H9 (cell line): ENCODE data around the gene CARD8. TPM values are rescaled to one million over a fixed set of nuclear protein-coding genes. Genes with fewer than 3 reads are reported as not detected.

Experiments
- DNase-seq: peaks from one replicate; pipeline ENCODE4 v3.0.0-alpha.2; 2017
- H2AFZ ChIP-seq: one replicate; pipeline ENCODE4 v1.6.1; 2013; ENCODE audit warnings: mild to moderate bottlenecking, low read length, control low read depth, moderate library complexity
- H2AK5ac ChIP-seq: 2 replicates; pipeline ENCODE4 v1.6.1; 2013; ENCODE audit warnings: low read length, control low read depth, mixed read lengths; ENCODE audit not compliant: insufficient read length
- H2BK120ac ChIP-seq: one replicate; pipeline ENCODE4 v1.6.1; 2013; ENCODE audit warnings: low read depth, mild to moderate bottlenecking, low read length, control low read depth, inconsistent platforms; ENCODE audit not compliant: poor library complexity, severe bottlenecking
- H2BK12ac ChIP-seq: 2 replicates; pipeline ENCODE4 v1.6.1; 2013; ENCODE audit warnings: low read length, control low read depth, mixed read lengths, low read depth; ENCODE audit not compliant: insufficient read length
- H2BK15ac ChIP-seq: 2 replicates; pipeline ENCODE4 v1.6.1; 2013; ENCODE audit warnings: low read depth, low read length, control low read depth
- H2BK20ac ChIP-seq: one replicate; pipeline ENCODE4 v1.6.1; 2013; ENCODE audit warnings: low read depth, mild to moderate bottlenecking, low read length, control low read depth, inconsistent platforms; ENCODE audit not compliant: poor library complexity, severe bottlenecking
- H2BK5ac ChIP-seq: 2 replicates; pipeline ENCODE4 v1.6.1; 2013; ENCODE audit warnings: low read length, control low read depth, mixed read lengths; ENCODE audit not compliant: insufficient read length
- H3K14ac ChIP-seq: 2 replicates; pipeline ENCODE4 v1.6.1; 2013; ENCODE audit warnings: low read length, control low read depth; ENCODE audit not compliant: insufficient read depth
- H3K18ac ChIP-seq: 2 replicates; pipeline ENCODE4 v1.6.1; 2013; ENCODE audit warnings: low read depth, mild to moderate bottlenecking, mixed read lengths, low read length, control low read depth; ENCODE audit not compliant: insufficient read length
- H3K23ac ChIP-seq: 2 replicates; pipeline ENCODE4 v1.6.1; 2013; ENCODE audit warnings: low read length, control low read depth, mixed read lengths, low read depth; ENCODE audit not compliant: insufficient read length
- H3K23me2 ChIP-seq: 2 replicates; pipeline ENCODE4 v1.6.1; 2013; ENCODE audit warnings: low read depth, mild to moderate bottlenecking, mixed read lengths, low read length, control low read depth; ENCODE audit not compliant: insufficient read length, poor library complexity, severe bottlenecking
- H3K27ac ChIP-seq: 2 replicates; pipeline ENCODE4 v1.5.1; 2013; ENCODE audit warnings: low read length, control low read depth, mixed read lengths, low read depth; ENCODE audit not compliant: insufficient read length
- H3K27me3 ChIP-seq: 2 replicates; pipeline ENCODE4 v1.6.1; 2013; ENCODE audit warnings: low read length, control low read depth, inconsistent platforms; ENCODE audit not compliant: insufficient read depth
- H3K4ac ChIP-seq: 2 replicates; pipeline ENCODE4 v1.6.1; 2013; ENCODE audit warnings: low read depth, mild to moderate bottlenecking, control low read depth, inconsistent platforms, low read length, moderate library complexity
- H3K4me1 ChIP-seq: 2 replicates; pipeline ENCODE4 v1.6.1; 2013; ENCODE audit warnings: low read length, control low read depth, inconsistent platforms; ENCODE audit not compliant: insufficient read depth
- H3K4me2 ChIP-seq: 2 replicates; pipeline ENCODE4 v1.6.1; 2013; ENCODE audit warnings: low read length, control low read depth, mixed read lengths; ENCODE audit not compliant: insufficient read length, insufficient read depth
- H3K56ac ChIP-seq: 2 replicates; pipeline ENCODE4 v1.6.1; 2013; ENCODE audit warnings: low read depth, mild to moderate bottlenecking, mixed read lengths, low read length, control low read depth; ENCODE audit not compliant: insufficient read length
- H3K79me1 ChIP-seq: 2 replicates; pipeline ENCODE4 v1.6.1; 2013; ENCODE audit warnings: low read depth, mild to moderate bottlenecking, moderate library complexity, low read length, control low read depth, inconsistent platforms; ENCODE audit not compliant: insufficient read depth, poor library complexity, severe bottlenecking
- H3K79me2 ChIP-seq: 2 replicates; pipeline ENCODE4 v1.6.1; 2013; ENCODE audit warnings: low read length, control low read depth, inconsistent platforms; ENCODE audit not compliant: insufficient read depth
- H3K9ac ChIP-seq: 2 replicates; pipeline ENCODE4 v1.6.1; 2013; ENCODE audit warnings: low read length, control low read depth, mixed read lengths; ENCODE audit not compliant: insufficient read length; ENCODE audit errors: extremely low read depth
- H3K9me3 ChIP-seq: one replicate; pipeline ENCODE4 v1.6.1; 2013; ENCODE audit warnings: low read depth, low read length, inconsistent platforms; ENCODE audit not compliant: control insufficient read depth
- H3T11ph ChIP-seq: one replicate; pipeline ENCODE4 v1.6.1; 2013; ENCODE audit warnings: mild to moderate bottlenecking, low read length, control low read depth, inconsistent platforms
- H4K20me1 ChIP-seq: one replicate; pipeline ENCODE4 v1.6.1; 2013; ENCODE audit not compliant: control insufficient read depth, insufficient read length, insufficient read depth
- H4K5ac ChIP-seq: 2 replicates; pipeline ENCODE4 v1.6.1; 2013; ENCODE audit warnings: low read depth, mild to moderate bottlenecking, mixed read lengths, low read length, control low read depth; ENCODE audit not compliant: insufficient read length
- H4K8ac ChIP-seq: replicated peaks from 2 replicates; pipeline ENCODE4 v1.6.1; 2013; ENCODE audit warnings: low read length, control low read depth, mixed read lengths, low read depth; ENCODE audit not compliant: insufficient read length
- H4K91ac ChIP-seq: 2 replicates; pipeline ENCODE4 v1.6.1; 2013; ENCODE audit warnings: low read depth, mild to moderate bottlenecking, moderate library complexity, mixed read lengths, low read length, control low read depth; ENCODE audit not compliant: insufficient read length
- H3K27ac Mint-ChIP-seq, 3 experiments: 2 replicates in 2 of 3; 3 replicates in 1 of 3; pipeline ENCODE4 v1.8.0; 2020 to 2021; ENCODE audit warnings: mixed read lengths in 3 of 3, mild to moderate bottlenecking in 1 of 3, moderate library complexity in 1 of 3
- H3K27me3 Mint-ChIP-seq: 2 replicates; pipeline ENCODE4 v1.8.0; 2021; ENCODE audit warnings: low read depth, mild to moderate bottlenecking, moderate library complexity, mixed read lengths
- H3K36me3 Mint-ChIP-seq, 3 experiments: 2 replicates in 2 of 3; 3 replicates in 1 of 3; pipeline ENCODE4 v1.8.0; 2020 to 2021; ENCODE audit warnings: low read depth in 3 of 3, mixed read lengths in 3 of 3; ENCODE audit not compliant: insufficient read depth in 1 of 3
- H3K4me1 Mint-ChIP-seq, 2 experiments: 2 replicates each; pipeline ENCODE4 v1.8.0; 2020; ENCODE audit warnings: mixed read lengths in 2 of 2
- H3K4me3 Mint-ChIP-seq, 2 experiments: 2 replicates in 1 of 2; 3 replicates in 1 of 2; pipeline ENCODE4 v1.8.0; 2020 to 2021; ENCODE audit warnings: mild to moderate bottlenecking in 2 of 2, mixed read lengths in 2 of 2, moderate library complexity in 1 of 2
- H3K9me3 Mint-ChIP-seq, 2 experiments: 2 replicates in 1 of 2; 3 replicates in 1 of 2; pipeline ENCODE4 v1.8.0; 2020; ENCODE audit warnings: mild to moderate bottlenecking in 2 of 2, mixed read lengths in 2 of 2, moderate library complexity in 1 of 2
- WGBS: extraction: QIAGEN DNeasy Blood & Tissue Kit; methylation state at CpG from one replicate; pipeline ENCODE4 v1.1.7; 2013; ENCODE audit warnings: missing lambda C conversion rate, low lambda C conversion rate, mixed read lengths; ENCODE audit not compliant: insufficient read length; ENCODE audit errors: extremely low coverage; 5-methylcytosine and 5-hydroxymethylcytosine counted together
- total RNA-seq: library from RNA; stranded (reverse); gene quantifications from 2 replicates; pipeline ENCODE4 v1.2.1, GENCODE V29; 2021
- TF ChIP-seq, protein P1 (sequence below): fragments of 200-600 bp; sonication (generic); conservative IDR thresholded peaks from 3 replicates; pipeline ENCODE4 v1.8.0; 2021; ENCODE audit warnings: antibody characterized with exemption, mild to moderate bottlenecking

Gene CARD8
- total RNA-seq, 1 experiment from 2014 or later = 21.0 TPM

DNA sequence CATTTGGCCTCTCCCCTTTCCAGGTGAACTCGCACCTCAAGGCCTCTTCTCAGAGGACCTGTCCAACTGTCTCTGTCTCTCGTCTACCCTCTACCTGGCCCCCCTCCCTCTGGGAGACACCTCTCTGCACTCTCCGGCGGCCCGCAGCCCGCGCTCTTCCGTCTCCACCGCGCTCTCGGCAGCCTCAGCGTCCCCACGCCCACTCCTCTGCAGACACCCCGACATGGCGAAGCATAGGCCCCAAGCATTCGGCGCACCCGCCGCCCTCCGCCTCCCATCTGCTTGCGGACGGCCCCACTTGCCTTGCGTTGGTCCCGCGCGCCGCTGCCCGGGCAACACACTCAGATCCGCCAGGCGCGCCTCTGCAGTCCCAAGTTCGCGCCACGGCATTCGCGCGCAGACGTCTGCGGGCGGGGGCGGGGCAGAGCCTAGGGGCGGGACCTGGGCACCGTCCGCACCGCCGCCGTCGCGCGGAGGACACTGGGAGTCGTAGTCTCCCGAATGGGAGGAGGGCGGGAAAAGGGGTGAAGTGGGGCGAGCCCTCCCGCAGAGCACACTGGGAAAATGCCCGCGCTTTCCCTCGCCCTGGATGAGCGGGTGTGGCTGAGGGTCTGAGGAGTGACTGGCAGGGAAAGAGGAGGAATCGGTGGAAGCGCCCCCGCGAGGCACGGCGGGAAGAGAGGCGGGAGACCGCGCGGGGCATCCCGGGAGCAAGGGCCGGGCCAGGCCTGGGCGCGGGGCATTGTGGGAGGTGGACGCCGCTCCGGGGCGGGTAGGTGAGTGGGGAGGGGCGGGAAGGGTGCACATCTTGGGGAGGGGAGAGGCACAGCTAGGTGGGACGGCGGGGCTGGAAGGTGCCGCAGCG lies 85.5 kb downstream of the CARD8 start, which contains the start of the genes LIG1 and ZSWIM9:
TSS of gene LIG1 (minus strand) at position 406 of the 865 bp plus-strand sequence. CDS start 4,778 bp downstream, outside the sequence.
TSS of gene ZSWIM9 (plus strand) at position 742 of the 865 bp plus-strand sequence. CDS start 1,123 bp downstream, outside the sequence.
- H3K4me1 Mint-ChIP-seq = peaks cover 13 to 17% of the 10 kb centered on the region in 2 experiments

More for the DNA sequence above, 85.5 kb downstream of the CARD8 start, which contains the start of the genes LIG1 and ZSWIM9:
- H2BK12ac ChIP-seq = peak within 1 kb of the TSS; percentile 92
- no peak within 1 kb of the TSS for H2AK5ac ChIP-seq
- H2BK20ac ChIP-seq = no peak within 1 kb of the TSS
- Mint-ChIP-seq H3K36me3 (peaks cover 24 to 37% (median 32%) of the 10 kb centered on the region in 3 experiments; a peak in 6 of 7 replicates), H3K9me3 (no peaks in the 10 kb centered on the region), H3K27me3 (no peaks in the 10 kb centered on the region; the same call in 1 of the 2 replicates), H3K27ac (peak within 1 kb of the TSS; percentile 99 to 100 (median 99)), H3K4me3 (peak within 1 kb of the TSS; percentile 96 to 98)
- H4K91ac ChIP-seq = no peak within 1 kb of the TSS
- peak within 1 kb of the TSS; percentile 37 for H3K27ac ChIP-seq
- peak within 1 kb of the TSS; percentile 100 for H3K18ac ChIP-seq
- peak within 1 kb of the TSS; percentile 99 for H3K14ac ChIP-seq
- peak within 1 kb of the TSS; percentile 97 for H2BK5ac ChIP-seq
- H3K4ac ChIP-seq = no peak within 1 kb of the TSS; the same call in 1 of the 2 replicates
- no peak within 1 kb of the TSS for H2BK15ac ChIP-seq
- no peak within 1 kb of the TSS for H2BK120ac ChIP-seq
- peaks cover 4% of the 10 kb centered on the region for H3K79me1 ChIP-seq
- H3K27me3 ChIP-seq = no peaks in the 10 kb centered on the region
- H3K23me2 ChIP-seq = peaks cover 7% of the 10 kb centered on the region
- H3K56ac ChIP-seq = peak within 1 kb of the TSS; percentile 51
- no peak within 1 kb of the TSS for H2AFZ ChIP-seq
- peak within 1 kb of the TSS; percentile 12 for H4K5ac ChIP-seq
- no peaks in the 10 kb centered on the region; the same call in 1 of the 2 replicates for H3K4me1 ChIP-seq
- no peaks in the 10 kb centered on the region for H4K20me1 ChIP-seq
- no CpG with 5 or more reads among the region's 82 CpGs for WGBS
- TF ChIP-seq, protein P1, sequence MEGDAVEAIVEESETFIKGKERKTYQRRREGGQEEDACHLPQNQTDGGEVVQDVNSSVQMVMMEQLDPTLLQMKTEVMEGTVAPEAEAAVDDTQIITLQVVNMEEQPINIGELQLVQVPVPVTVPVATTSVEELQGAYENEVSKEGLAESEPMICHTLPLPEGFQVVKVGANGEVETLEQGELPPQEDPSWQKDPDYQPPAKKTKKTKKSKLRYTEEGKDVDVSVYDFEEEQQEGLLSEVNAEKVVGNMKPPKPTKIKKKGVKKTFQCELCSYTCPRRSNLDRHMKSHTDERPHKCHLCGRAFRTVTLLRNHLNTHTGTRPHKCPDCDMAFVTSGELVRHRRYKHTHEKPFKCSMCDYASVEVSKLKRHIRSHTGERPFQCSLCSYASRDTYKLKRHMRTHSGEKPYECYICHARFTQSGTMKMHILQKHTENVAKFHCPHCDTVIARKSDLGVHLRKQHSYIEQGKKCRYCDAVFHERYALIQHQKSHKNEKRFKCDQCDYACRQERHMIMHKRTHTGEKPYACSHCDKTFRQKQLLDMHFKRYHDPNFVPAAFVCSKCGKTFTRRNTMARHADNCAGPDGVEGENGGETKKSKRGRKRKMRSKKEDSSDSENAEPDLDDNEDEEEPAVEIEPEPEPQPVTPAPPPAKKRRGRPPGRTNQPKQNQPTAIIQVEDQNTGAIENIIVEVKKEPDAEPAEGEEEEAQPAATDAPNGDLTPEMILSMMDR = no peak
- peak within 1 kb of the TSS; percentile 27 for H4K8ac ChIP-seq
- H3K23ac ChIP-seq = no peak within 1 kb of the TSS
- no peak within 1 kb of the TSS for H3T11ph ChIP-seq
- peak within 1 kb of the TSS; percentile 89 for H3K9ac ChIP-seq
- DNase-seq = peak; percentile 93
- peaks cover 15% of the 10 kb centered on the region; the same call in 1 of the 2 replicates for H3K79me2 ChIP-seq
- H3K9me3 ChIP-seq = no peaks in the 10 kb centered on the region
- H3K4me2 ChIP-seq = peak within 1 kb of the TSS; percentile 93
